ENCODE measurements around the gene TBCK. TPM values are rescaled to one million over a fixed set of nuclear protein-coding genes. Genes with fewer than 3 reads are reported as not detected.
A peak's percentile ranks its signal among the peaks of the same experiment; 100 is the strongest.

Gene TBCK
- total RNA-seq, 1 donor from 2014 or later: 64.2 TPM

- no peak overlapping the region for H3K4me3 Mint-ChIP-seq
- no peak for DNase-seq (ENCODE audit: low spot score in 2 of 2, unreplicated experiment in 2 of 2)
- H3K4me1 Mint-ChIP-seq: peaks cover 12% of the 10 kb centered on the region
- peaks cover 15% of the 10 kb centered on the region for H3K36me3 Mint-ChIP-seq
- no peak overlapping the region for H3K27ac Mint-ChIP-seq
- H3K27me3 Mint-ChIP-seq (ENCODE audit: low read depth): no peaks in the 10 kb centered on the region
- no peak for TF ChIP-seq CTCF (IDR thresholded peaks at IDR 0.05; ENCODE audit: unreplicated experiment)
- peaks cover 4% of the 10 kb centered on the region for H3K9me3 Mint-ChIP-seq
These were observed 42.2 kb downstream of the TBCK start for GRCh38 chr4:106273831-106274230.

- Mint-ChIP-seq H3K9me3 (peaks cover 4% of the 10 kb centered on the region), H3K4me3 (no peak overlapping the region), H3K4me1 (peaks cover 23% of the 10 kb centered on the region), H3K36me3 (peaks cover 15% of the 10 kb centered on the region), H3K27me3 (ENCODE audit: low read depth) (no peaks in the 10 kb centered on the region), H3K27ac (no peak overlapping the region)
- TF ChIP-seq CTCF (IDR thresholded peaks at IDR 0.05; ENCODE audit: unreplicated experiment): no peak
- DNase-seq (ENCODE audit: low spot score in 2 of 2, unreplicated experiment in 2 of 2): no peak
These were observed 45.3 kb downstream of the TBCK start for GRCh38 chr4:106270736-106271135.

GRCh38 chr4:106269711-106270110, 46.3 kb downstream of the TBCK start:
- peaks cover 23% of the 10 kb centered on the region for H3K4me1 Mint-ChIP-seq
- TF ChIP-seq CTCF (IDR thresholded peaks at IDR 0.05; ENCODE audit: unreplicated experiment): no peak
- H3K4me3 Mint-ChIP-seq: no peak overlapping the region
- DNase-seq (ENCODE audit: low spot score in 2 of 2, unreplicated experiment in 2 of 2): no peak
- H3K27me3 Mint-ChIP-seq (ENCODE audit: low read depth): no peaks in the 10 kb centered on the region
- H3K27ac Mint-ChIP-seq: peak overlapping the region; percentile 25
- peaks cover 15% of the 10 kb centered on the region for H3K36me3 Mint-ChIP-seq
- peaks cover 4% of the 10 kb centered on the region for H3K9me3 Mint-ChIP-seq

GRCh38 chr4:106268786-106269185, 47.2 kb downstream of the TBCK start:
- H3K27ac Mint-ChIP-seq: peak overlapping the region; percentile 25
- TF ChIP-seq CTCF (IDR thresholded peaks at IDR 0.05; ENCODE audit: unreplicated experiment): no peak
- no peak for DNase-seq (ENCODE audit: low spot score in 2 of 2, unreplicated experiment in 2 of 2)

GRCh38 chr4:106266201-106266600, 49.8 kb downstream of the TBCK start:
- Mint-ChIP-seq H3K36me3 (no peaks in the 10 kb centered on the region), H3K4me1 (peaks cover 35% of the 10 kb centered on the region), H3K9me3 (no peaks in the 10 kb centered on the region), H3K27me3 (ENCODE audit: low read depth) (no peaks in the 10 kb centered on the region), H3K4me3 (no peak overlapping the region), H3K27ac (no peak overlapping the region)
- no peak for DNase-seq (ENCODE audit: low spot score in 2 of 2, unreplicated experiment in 2 of 2)
- TF ChIP-seq CTCF (IDR thresholded peaks at IDR 0.05; ENCODE audit: unreplicated experiment): no peak

More at GRCh38 chr4:106268786-106269185, 47.2 kb downstream of the TBCK start:
- H3K4me1 Mint-ChIP-seq: peaks cover 29% of the 10 kb centered on the region
- H3K27me3 Mint-ChIP-seq (ENCODE audit: low read depth): no peaks in the 10 kb centered on the region
- peaks cover 6% of the 10 kb centered on the region for H3K36me3 Mint-ChIP-seq
- H3K9me3 Mint-ChIP-seq: no peaks in the 10 kb centered on the region
- no peak overlapping the region for H3K4me3 Mint-ChIP-seq

- Mint-ChIP-seq H3K4me1 (peaks cover 28% of the 10 kb centered on the region), H3K27ac (peak overlapping the region; percentile 7), H3K9me3 (no peaks in the 10 kb centered on the region), H3K36me3 (no peaks in the 10 kb centered on the region), H3K4me3 (no peak overlapping the region), H3K27me3 (ENCODE audit: low read depth) (no peaks in the 10 kb centered on the region)
- no peak for TF ChIP-seq CTCF (IDR thresholded peaks at IDR 0.05; ENCODE audit: unreplicated experiment)
- no peak for DNase-seq (ENCODE audit: low spot score in 2 of 2, unreplicated experiment in 2 of 2)
These were observed 51.7 kb downstream of the TBCK start for GRCh38 chr4:106264331-106264728.

Measured in mesothelial cell of epicardium (in vitro differentiated cells).